Keratinocyte (primary cell): ENCODE results near the gene LSM14B.
"Not testable (repeated sequence)": the region's sequence is repeated elsewhere in the genome, so short reads cannot be mapped to it uniquely, and the experiment has no call there.

ENCODE experiments used
- CTCF ChIP-seq, 3 experiments: IDR thresholded peaks in 1 of 3; conservative IDR thresholded peaks in 1 of 3; optimal IDR thresholded peaks in 1 of 3; 2 replicates in 2 of 3; 3 replicates in 1 of 3; pipeline versions ENCODE3 to v1.5.1; 2011; ENCODE audit warnings: low read length in 3 of 3, mild to moderate bottlenecking in 3 of 3, moderate library complexity in 2 of 3, control low read depth in 1 of 3, inconsistent platforms in 1 of 3; ENCODE audit not compliant: insufficient read depth in 2 of 3; ENCODE audit errors: extremely low read depth in 1 of 3
- EZH2 ChIP-seq: IDR thresholded peaks from one replicate; pipeline ENCODE4 v1.6.1; 2012; ENCODE audit warnings: inconsistent platforms, mild to moderate bottlenecking, low read length, moderate library complexity

- TF ChIP-seq CTCF (optimal IDR thresholded peaks at IDR 0.05 in 1 of 3, IDR thresholded peaks at IDR 0.05 in 1 of 3, conservative IDR thresholded peaks at IDR 0.05 in 1 of 3; ENCODE audit: extremely low read depth in 1 of 3, insufficient read depth in 2 of 3, low read length in 3 of 3); EZH2: not testable (repeated sequence)
Measured at GRCh38 chr20:62148383-62148782, 26.1 kb downstream of the LSM14B start.
